Measurements from ENCODE around the gene MRPL22. TPM values are rescaled to one million over a fixed set of nuclear protein-coding genes. Genes with fewer than 3 reads are reported as not detected.
"Not testable (repeated sequence)": the region's sequence is repeated elsewhere in the genome, so short reads cannot be mapped to it uniquely, and the experiment has no call there.

Gene MRPL22
- total RNA-seq, 2 donors from 2014 or later: 66.4 to 92.0 TPM

GRCh38 chr5:154962494-154962893, 21.6 kb downstream of the MRPL22 start:
- no peak for ATAC-seq (replicated peaks)
- Mint-ChIP-seq H3K4me3 (no peak overlapping the region), H3K36me3 (ENCODE audit: low read depth) (peaks cover 96% of the 10 kb centered on the region), H3K27ac (no peak overlapping the region), H3K27me3 (no peaks in the 10 kb centered on the region), H3K4me1 (peaks cover 7% of the 10 kb centered on the region), H3K9me3 (no peaks in the 10 kb centered on the region)

- Mint-ChIP-seq H3K27ac (peak overlapping the region; percentile 33), H3K36me3 (ENCODE audit: low read depth) (peaks cover 86% of the 10 kb centered on the region), H3K4me3 (no peak overlapping the region), H3K9me3 (no peaks in the 10 kb centered on the region), H3K4me1 (peaks cover 7% of the 10 kb centered on the region), H3K27me3 (no peaks in the 10 kb centered on the region)
- no peak for ATAC-seq (replicated peaks)
Observed at GRCh38 chr5:154966081-154966841, 25.4 kb downstream of the MRPL22 start.

GRCh38 chr5:154966874-154967273, 26.0 kb downstream of the MRPL22 start:
- Mint-ChIP-seq H3K27me3 (no peaks in the 10 kb centered on the region), H3K36me3 (ENCODE audit: low read depth) (peaks cover 80% of the 10 kb centered on the region), H3K27ac (no peak overlapping the region), H3K9me3 (no peaks in the 10 kb centered on the region), H3K4me1 (peaks cover 7% of the 10 kb centered on the region), H3K4me3 (no peak overlapping the region)
- no peak for ATAC-seq (replicated peaks)

GRCh38 chr5:154967421-154968024, 26.6 kb downstream of the MRPL22 start:
- Mint-ChIP-seq H3K9me3 (no peaks in the 10 kb centered on the region), H3K27me3 (no peaks in the 10 kb centered on the region)
- no peak for ATAC-seq (replicated peaks)

GRCh38 chr5:154968953-154969352, 28.1 kb downstream of the MRPL22 start:
- Mint-ChIP-seq H3K27ac (no peak overlapping the region), H3K36me3 (ENCODE audit: low read depth) (peaks cover 63% of the 10 kb centered on the region), H3K4me3 (no peak overlapping the region), H3K9me3 (no peaks in the 10 kb centered on the region), H3K27me3 (no peaks in the 10 kb centered on the region), H3K4me1 (peaks cover 7% of the 10 kb centered on the region)
- no peak for ATAC-seq (replicated peaks)

More at GRCh38 chr5:154967421-154968024, 26.6 kb downstream of the MRPL22 start:
- H3K27ac Mint-ChIP-seq: no peak overlapping the region
- H3K4me3 Mint-ChIP-seq: no peak overlapping the region
- H3K4me1 Mint-ChIP-seq: peaks cover 7% of the 10 kb centered on the region
- H3K36me3 Mint-ChIP-seq (ENCODE audit: low read depth): peaks cover 75% of the 10 kb centered on the region

GRCh38 chr5:154970759-154971158, 29.9 kb downstream of the MRPL22 start:
- no peak overlapping the region for H3K27ac Mint-ChIP-seq
- no peaks in the 10 kb centered on the region for H3K9me3 Mint-ChIP-seq
- peaks cover 45% of the 10 kb centered on the region for H3K36me3 Mint-ChIP-seq (ENCODE audit: low read depth)
- no peak for ATAC-seq (replicated peaks)
- H3K4me1 Mint-ChIP-seq: peaks cover 7% of the 10 kb centered on the region
- no peaks in the 10 kb centered on the region for H3K27me3 Mint-ChIP-seq
- H3K4me3 Mint-ChIP-seq: no peak overlapping the region

GRCh38 chr5:154971501-154971900, 30.6 kb downstream of the MRPL22 start:
- no peak overlapping the region for H3K4me3 Mint-ChIP-seq
- peaks cover under 1% of the 10 kb centered on the region for H3K4me1 Mint-ChIP-seq
- no peaks in the 10 kb centered on the region for H3K9me3 Mint-ChIP-seq
- H3K27ac Mint-ChIP-seq: no peak overlapping the region
- H3K27me3 Mint-ChIP-seq: no peaks in the 10 kb centered on the region
- no peak for ATAC-seq (replicated peaks)
- peaks cover 37% of the 10 kb centered on the region for H3K36me3 Mint-ChIP-seq (ENCODE audit: low read depth)

GRCh38 chr5:154972476-154973080, 31.7 kb downstream of the MRPL22 start:
- no peaks in the 10 kb centered on the region for H3K4me1 Mint-ChIP-seq
- H3K36me3 Mint-ChIP-seq (ENCODE audit: low read depth): peaks cover 27% of the 10 kb centered on the region
- ATAC-seq (replicated peaks): no peak
- no peaks in the 10 kb centered on the region for H3K27me3 Mint-ChIP-seq
- H3K27ac Mint-ChIP-seq: no peak overlapping the region
- no peaks in the 10 kb centered on the region for H3K9me3 Mint-ChIP-seq
- no peak overlapping the region for H3K4me3 Mint-ChIP-seq

- H3K36me3 Mint-ChIP-seq (ENCODE audit: low read depth): not testable (repeated sequence)
Observed at GRCh38 chr5:154976082-154976481, 35.2 kb downstream of the MRPL22 start.

GRCh38 chr5:154977409-154977808, 36.5 kb downstream of the MRPL22 start:
- peak; percentile 44 for ATAC-seq (replicated peaks)

More at GRCh38 chr5:154976082-154976481, 35.2 kb downstream of the MRPL22 start:
- not testable (repeated sequence) for H3K9me3 Mint-ChIP-seq; H3K4me3 Mint-ChIP-seq; ATAC-seq (replicated peaks); H3K4me1 Mint-ChIP-seq; H3K27ac Mint-ChIP-seq; H3K27me3 Mint-ChIP-seq

GRCh38 chr5:154978294-154978693, 37.4 kb downstream of the MRPL22 start:
- not testable (repeated sequence) for H3K27me3 Mint-ChIP-seq; H3K4me1 Mint-ChIP-seq; H3K36me3 Mint-ChIP-seq (ENCODE audit: low read depth); H3K27ac Mint-ChIP-seq; ATAC-seq (replicated peaks); H3K4me3 Mint-ChIP-seq; H3K9me3 Mint-ChIP-seq

More at GRCh38 chr5:154977409-154977808, 36.5 kb downstream of the MRPL22 start:
- Mint-ChIP-seq H3K36me3 (ENCODE audit: low read depth) (no peaks in the 10 kb centered on the region), H3K9me3 (no peaks in the 10 kb centered on the region), H3K27me3 (no peaks in the 10 kb centered on the region), H3K4me3 (no peak overlapping the region), H3K27ac (no peak overlapping the region), H3K4me1 (no peaks in the 10 kb centered on the region)

- H3K27ac Mint-ChIP-seq: no peak overlapping the region
- no peaks in the 10 kb centered on the region for H3K4me1 Mint-ChIP-seq
- H3K27me3 Mint-ChIP-seq: peaks cover 19% of the 10 kb centered on the region
- H3K36me3 Mint-ChIP-seq (ENCODE audit: low read depth): no peaks in the 10 kb centered on the region
- H3K9me3 Mint-ChIP-seq: no peaks in the 10 kb centered on the region
- ATAC-seq (replicated peaks): no peak
- H3K4me3 Mint-ChIP-seq: no peak overlapping the region
Observed at GRCh38 chr5:154984946-154985516, 44.2 kb downstream of the MRPL22 start.

GRCh38 chr5:154986151-154986550, 45.3 kb downstream of the MRPL22 start:
- no peaks in the 10 kb centered on the region for H3K4me1 Mint-ChIP-seq
- no peak for ATAC-seq (replicated peaks)
- no peaks in the 10 kb centered on the region for H3K36me3 Mint-ChIP-seq (ENCODE audit: low read depth)
- H3K4me3 Mint-ChIP-seq: no peak overlapping the region
- H3K27me3 Mint-ChIP-seq: peaks cover 19% of the 10 kb centered on the region
- H3K9me3 Mint-ChIP-seq: no peaks in the 10 kb centered on the region
- H3K27ac Mint-ChIP-seq: no peak overlapping the region

GRCh38 chr5:154989626-154990025, 48.8 kb downstream of the MRPL22 start:
- no peaks in the 10 kb centered on the region for H3K9me3 Mint-ChIP-seq
- H3K4me1 Mint-ChIP-seq: no peaks in the 10 kb centered on the region
- no peaks in the 10 kb centered on the region for H3K36me3 Mint-ChIP-seq (ENCODE audit: low read depth)
- no peak overlapping the region for H3K4me3 Mint-ChIP-seq
- H3K27ac Mint-ChIP-seq: no peak overlapping the region
- peaks cover 16% of the 10 kb centered on the region for H3K27me3 Mint-ChIP-seq
- no peak for ATAC-seq (replicated peaks)

- Mint-ChIP-seq H3K27ac (no peak overlapping the region), H3K36me3 (ENCODE audit: low read depth) (no peaks in the 10 kb centered on the region), H3K27me3 (no peaks in the 10 kb centered on the region), H3K4me3 (no peak overlapping the region), H3K4me1 (no peaks in the 10 kb centered on the region), H3K9me3 (no peaks in the 10 kb centered on the region)
- no peak for ATAC-seq (replicated peaks)
Observed at GRCh38 chr5:154993461-154993860, 52.6 kb downstream of the MRPL22 start.

Data from activated T-helper 17 cell treated with anti-CD3 and anti-CD28 coated beads, Interleukin-2, amount 50 U/mL, for 72 hours (primary cell).